ENCODE results near the gene LCORL. TPM values are rescaled to one million over a fixed set of nuclear protein-coding genes. Genes with fewer than 3 reads are reported as not detected.

Gene LCORL
- total RNA-seq, 4 donors from 2014 or later: 6.1 to 17.5 (median 8.2) TPM

DNA sequence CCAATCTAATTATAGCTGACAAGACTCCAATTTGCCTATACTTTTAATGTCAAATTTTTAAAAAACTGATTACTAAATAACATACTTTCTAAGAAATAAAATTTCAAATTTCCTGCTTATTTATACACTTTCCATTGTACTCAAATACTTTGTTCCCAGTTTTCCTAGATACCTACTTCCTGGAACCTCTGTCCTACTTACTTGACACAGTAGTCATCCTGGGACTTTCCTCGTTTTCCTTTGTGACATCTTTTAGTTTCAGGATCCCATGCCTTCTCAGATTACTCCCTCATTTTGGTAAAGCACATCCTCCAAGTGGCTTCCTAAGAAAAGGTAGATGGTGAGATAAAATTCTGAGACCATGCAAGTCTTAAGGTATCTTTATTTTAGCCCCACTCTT is 226.8 kb downstream of the LCORL start:
- no peaks in the 10 kb centered on the region for H3K9me3 ChIP-seq
- DNase-seq: no peak
- H3K36me3 ChIP-seq: peaks cover 0 to 29% (median 0%) of the 10 kb centered on the region in 3 donors
- no peak overlapping the region for H3K4me3 ChIP-seq
- no peaks in the 10 kb centered on the region for H3K4me1 ChIP-seq
- TF ChIP-seq, protein P1, sequence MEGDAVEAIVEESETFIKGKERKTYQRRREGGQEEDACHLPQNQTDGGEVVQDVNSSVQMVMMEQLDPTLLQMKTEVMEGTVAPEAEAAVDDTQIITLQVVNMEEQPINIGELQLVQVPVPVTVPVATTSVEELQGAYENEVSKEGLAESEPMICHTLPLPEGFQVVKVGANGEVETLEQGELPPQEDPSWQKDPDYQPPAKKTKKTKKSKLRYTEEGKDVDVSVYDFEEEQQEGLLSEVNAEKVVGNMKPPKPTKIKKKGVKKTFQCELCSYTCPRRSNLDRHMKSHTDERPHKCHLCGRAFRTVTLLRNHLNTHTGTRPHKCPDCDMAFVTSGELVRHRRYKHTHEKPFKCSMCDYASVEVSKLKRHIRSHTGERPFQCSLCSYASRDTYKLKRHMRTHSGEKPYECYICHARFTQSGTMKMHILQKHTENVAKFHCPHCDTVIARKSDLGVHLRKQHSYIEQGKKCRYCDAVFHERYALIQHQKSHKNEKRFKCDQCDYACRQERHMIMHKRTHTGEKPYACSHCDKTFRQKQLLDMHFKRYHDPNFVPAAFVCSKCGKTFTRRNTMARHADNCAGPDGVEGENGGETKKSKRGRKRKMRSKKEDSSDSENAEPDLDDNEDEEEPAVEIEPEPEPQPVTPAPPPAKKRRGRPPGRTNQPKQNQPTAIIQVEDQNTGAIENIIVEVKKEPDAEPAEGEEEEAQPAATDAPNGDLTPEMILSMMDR (IDR thresholded peaks at IDR 0.05): no peak
- no peak for TF ChIP-seq POLR2A (IDR thresholded peaks at IDR 0.05)
- H3K27me3 ChIP-seq: no peaks in the 10 kb centered on the region
- intact Hi-C loops (cut with DNase I): no loop called here
- H3K27ac ChIP-seq: no peak overlapping the region
- 48 to 65% methylated on average over 1 of the region's 1 CpG for WGBS, 2 donors

Other genes with a start within 250 kb of the LCORL start
- under 1 TPM; 0.18 to 0.76 (median 0.19) TPM for gene FAM184B, start 240.1 kb downstream of the LCORL start, total RNA-seq
- gene DCAF16, start 211.0 kb downstream of the LCORL start, total RNA-seq: 10 to 100 TPM in 2 of 4 donors, 1 to 10 TPM in 2; 5.6 to 28.2 (median 12.2) TPM
- 10 to 100 TPM in 2 of 4 donors, 1 to 10 TPM in 2; 3.8 to 19.4 (median 12.5) TPM for gene NCAPG, start 210.8 kb downstream of the LCORL start, total RNA-seq

Data from esophagus squamous epithelium (tissue), 5 donors.